Measurements from ENCODE around the gene CNTROB.

The CNTROB gene

GRCh38 chr17:7910711-7911110 lies 21.3 kb upstream of the CNTROB start:
- H3K4me1 ChIP-seq (ENCODE audit: insufficient read depth, low read length): peaks cover 6% of the 10 kb centered on the region
- no peak overlapping the region for H3K27ac ChIP-seq (ENCODE audit: low read depth, low read length)
- H3K9me3 ChIP-seq (ENCODE audit: low read length): no peaks in the 10 kb centered on the region
- peaks cover 65% of the 10 kb centered on the region for H3K36me3 ChIP-seq (ENCODE audit: insufficient read depth, low read length)
- H3K9ac ChIP-seq (ENCODE audit: low read length): no peak overlapping the region
- no peaks in the 10 kb centered on the region for H3K27me3 ChIP-seq (ENCODE audit: control insufficient read depth in 1 of 2, insufficient read depth in 2 of 2, low read length in 2 of 2)
- no peak overlapping the region for H3K4me3 ChIP-seq (ENCODE audit: low read depth in 1 of 2, low read length in 2 of 2)

GRCh38 chr17:7911116-7911515 lies 20.9 kb upstream of the CNTROB start:
- Histone ChIP-seq H3K4me3 (ENCODE audit: low read depth in 1 of 2, low read length in 2 of 2) (no peak overlapping the region), H3K36me3 (ENCODE audit: insufficient read depth, low read length) (peaks cover 61% of the 10 kb centered on the region), H3K4me1 (ENCODE audit: insufficient read depth, low read length) (peaks cover 6% of the 10 kb centered on the region)

GRCh38 chr17:7912927-7913524 lies 19.0 kb upstream of the CNTROB start:
- no peak overlapping the region for H3K27ac ChIP-seq (ENCODE audit: low read depth, low read length)
- no peak overlapping the region for H3K9ac ChIP-seq (ENCODE audit: low read length)
- peaks cover 42% of the 10 kb centered on the region for H3K36me3 ChIP-seq (ENCODE audit: insufficient read depth, low read length)
- H3K4me3 ChIP-seq (ENCODE audit: low read depth in 1 of 2, low read length in 2 of 2): no peak overlapping the region
- no peaks in the 10 kb centered on the region for H3K27me3 ChIP-seq (ENCODE audit: control insufficient read depth in 1 of 2, insufficient read depth in 2 of 2, low read length in 2 of 2)
- peaks cover 15% of the 10 kb centered on the region for H3K4me1 ChIP-seq (ENCODE audit: insufficient read depth, low read length)
- H3K9me3 ChIP-seq (ENCODE audit: low read length): no peaks in the 10 kb centered on the region

More at GRCh38 chr17:7911116-7911515, 20.9 kb upstream of the CNTROB start:
- Histone ChIP-seq H3K27ac (ENCODE audit: low read depth, low read length) (no peak overlapping the region), H3K27me3 (ENCODE audit: control insufficient read depth in 1 of 2, insufficient read depth in 2 of 2, low read length in 2 of 2) (no peaks in the 10 kb centered on the region), H3K9me3 (ENCODE audit: low read length) (no peaks in the 10 kb centered on the region), H3K9ac (ENCODE audit: low read length) (no peak overlapping the region)

- Histone ChIP-seq H3K4me3 (ENCODE audit: low read depth in 1 of 2, low read length in 2 of 2) (peak overlapping the region; percentile 50 to 83), H3K9me3 (ENCODE audit: low read length) (no peaks in the 10 kb centered on the region), H3K27me3 (ENCODE audit: control insufficient read depth in 1 of 2, insufficient read depth in 2 of 2, low read length in 2 of 2) (no peaks in the 10 kb centered on the region), H3K4me1 (ENCODE audit: insufficient read depth, low read length) (peaks cover 15% of the 10 kb centered on the region), H3K9ac (ENCODE audit: low read length) (peak overlapping the region; percentile 73), H3K36me3 (ENCODE audit: insufficient read depth, low read length) (peaks cover 23% of the 10 kb centered on the region), H3K27ac (ENCODE audit: low read depth, low read length) (peak overlapping the region; percentile 95)
Measured at GRCh38 chr17:7915179-7915610, 16.8 kb upstream of the CNTROB start.

- H3K4me3 ChIP-seq (ENCODE audit: low read depth in 1 of 2, low read length in 2 of 2): peak within 1 kb of the TSS; percentile 67 to 83
- peak within 1 kb of the TSS; percentile 95 for H3K27ac ChIP-seq (ENCODE audit: low read depth, low read length)
- H3K36me3 ChIP-seq (ENCODE audit: insufficient read depth, low read length): peaks cover 17% of the 10 kb centered on the region
Measured at GRCh38 chr17:7915611-7916384, 16.2 kb upstream of the CNTROB start, which contains the start of gene RNF227. TSS of gene RNF227 (minus strand) at chr17:7916289. CDS start at chr17:7916195, 94 bp downstream.

GRCh38 chr17:7916385-7916682 lies 15.7 kb upstream of the CNTROB start:
- no peaks in the 10 kb centered on the region for H3K9me3 ChIP-seq (ENCODE audit: low read length)
- H3K27me3 ChIP-seq (ENCODE audit: control insufficient read depth in 1 of 2, insufficient read depth in 2 of 2, low read length in 2 of 2): no peaks in the 10 kb centered on the region
- H3K9ac ChIP-seq (ENCODE audit: low read length): no peak overlapping the region

More at GRCh38 chr17:7915611-7916384, 16.2 kb upstream of the CNTROB start, which contains the start of gene RNF227:
- H3K27me3 ChIP-seq (ENCODE audit: control insufficient read depth in 1 of 2, insufficient read depth in 2 of 2, low read length in 2 of 2): no peaks in the 10 kb centered on the region
- peaks cover 15% of the 10 kb centered on the region for H3K4me1 ChIP-seq (ENCODE audit: insufficient read depth, low read length)
- H3K9me3 ChIP-seq (ENCODE audit: low read length): no peaks in the 10 kb centered on the region
- H3K9ac ChIP-seq (ENCODE audit: low read length): peak within 1 kb of the TSS; percentile 73

GRCh38 chr17:7916808-7917207 lies 15.2 kb upstream of the CNTROB start:
- peaks cover 7% of the 10 kb centered on the region for H3K36me3 ChIP-seq (ENCODE audit: insufficient read depth, low read length)
- H3K27me3 ChIP-seq (ENCODE audit: control insufficient read depth in 1 of 2, insufficient read depth in 2 of 2, low read length in 2 of 2): no peaks in the 10 kb centered on the region
- peak overlapping the region; percentile 84 for H3K27ac ChIP-seq (ENCODE audit: low read depth, low read length)
- no peak overlapping the region for H3K4me3 ChIP-seq (ENCODE audit: low read depth in 1 of 2, low read length in 2 of 2)
- no peak overlapping the region for H3K9ac ChIP-seq (ENCODE audit: low read length)
- H3K9me3 ChIP-seq (ENCODE audit: low read length): no peaks in the 10 kb centered on the region
- H3K4me1 ChIP-seq (ENCODE audit: insufficient read depth, low read length): peaks cover 15% of the 10 kb centered on the region

More at GRCh38 chr17:7916385-7916682, 15.7 kb upstream of the CNTROB start:
- Histone ChIP-seq H3K4me1 (ENCODE audit: insufficient read depth, low read length) (peaks cover 15% of the 10 kb centered on the region), H3K27ac (ENCODE audit: low read depth, low read length) (peak overlapping the region; percentile 84), H3K4me3 (ENCODE audit: low read depth in 1 of 2, low read length in 2 of 2) (peak overlapping the region; percentile 67 to 83), H3K36me3 (ENCODE audit: insufficient read depth, low read length) (peaks cover 12% of the 10 kb centered on the region)

GRCh38 chr17:7922269-7922844 lies 9.6 kb upstream of the CNTROB start:
- peaks cover 11% of the 10 kb centered on the region for H3K4me1 ChIP-seq (ENCODE audit: insufficient read depth, low read length)
- H3K9ac ChIP-seq (ENCODE audit: low read length): peak overlapping the region; percentile 29
- no peaks in the 10 kb centered on the region for H3K9me3 ChIP-seq (ENCODE audit: low read length)
- peak overlapping the region; percentile 67 for H3K27ac ChIP-seq (ENCODE audit: low read depth, low read length)
- no peaks in the 10 kb centered on the region for H3K36me3 ChIP-seq (ENCODE audit: insufficient read depth, low read length)
- H3K4me3 ChIP-seq (ENCODE audit: low read depth in 1 of 2, low read length in 2 of 2): peak overlapping the region; percentile 56 to 57
- no peaks in the 10 kb centered on the region for H3K27me3 ChIP-seq (ENCODE audit: control insufficient read depth in 1 of 2, insufficient read depth in 2 of 2, low read length in 2 of 2)

DNA sequence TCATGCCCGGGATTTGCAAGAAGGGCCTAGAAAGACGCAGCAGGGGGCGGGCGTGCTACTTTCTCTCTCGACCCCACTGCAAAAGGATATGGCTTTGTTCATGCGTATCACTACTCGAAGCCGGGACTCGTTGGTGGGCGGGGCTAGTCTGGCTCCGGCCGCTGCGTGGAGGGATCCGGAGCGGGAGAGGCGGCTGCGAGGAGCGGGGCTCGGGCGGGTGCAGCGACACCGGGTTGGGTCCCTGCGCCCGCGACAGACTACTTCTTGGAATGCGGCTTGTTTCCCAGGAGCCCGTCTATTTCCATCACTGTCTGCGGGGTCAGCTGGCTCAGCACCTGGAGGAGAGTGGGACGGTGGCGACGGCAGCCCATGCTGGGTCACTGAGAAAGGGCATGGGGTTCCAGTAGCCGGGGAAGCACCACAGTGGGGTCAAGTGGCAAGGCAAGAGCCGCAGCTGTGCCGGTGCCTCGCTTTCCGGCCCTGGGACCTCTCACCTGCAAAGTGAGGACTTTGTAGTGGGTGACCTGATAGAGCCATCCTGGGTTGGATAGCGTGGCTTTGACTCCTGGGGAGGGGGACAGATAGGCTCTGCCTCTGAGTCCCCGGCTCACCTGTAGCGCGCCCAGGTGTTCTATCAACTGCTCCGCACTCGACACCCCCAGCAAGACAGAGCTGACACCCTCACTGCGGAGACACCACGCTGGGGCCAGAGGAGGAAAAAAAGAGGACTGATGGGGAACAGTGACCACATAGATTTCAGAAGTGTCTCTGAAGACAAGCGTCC lies 9.0 kb upstream of the CNTROB start:
- Histone ChIP-seq H3K9me3 (ENCODE audit: low read length) (no peaks in the 10 kb centered on the region), H3K36me3 (ENCODE audit: insufficient read depth, low read length) (no peaks in the 10 kb centered on the region), H3K27ac (ENCODE audit: low read depth, low read length) (peak overlapping the region; percentile 67), H3K27me3 (ENCODE audit: control insufficient read depth in 1 of 2, insufficient read depth in 2 of 2, low read length in 2 of 2) (no peaks in the 10 kb centered on the region), H3K9ac (ENCODE audit: low read length) (peak overlapping the region; percentile 29), H3K4me3 (ENCODE audit: low read depth in 1 of 2, low read length in 2 of 2) (peak overlapping the region; percentile 56 to 57), H3K4me1 (ENCODE audit: insufficient read depth, low read length) (peaks cover 11% of the 10 kb centered on the region)

GRCh38 chr17:7927596-7927995 lies 4.4 kb upstream of the CNTROB start:
- Histone ChIP-seq H3K27ac (ENCODE audit: low read depth, low read length) (no peak overlapping the region), H3K9ac (ENCODE audit: low read length) (no peak overlapping the region), H3K4me3 (ENCODE audit: low read depth in 1 of 2, low read length in 2 of 2) (no peak overlapping the region), H3K9me3 (ENCODE audit: low read length) (no peaks in the 10 kb centered on the region), H3K27me3 (ENCODE audit: control insufficient read depth in 1 of 2, insufficient read depth in 2 of 2, low read length in 2 of 2) (peaks cover 0 to 5% of the 10 kb centered on the region in 2 donors), H3K4me1 (ENCODE audit: insufficient read depth, low read length) (peaks cover 16% of the 10 kb centered on the region), H3K36me3 (ENCODE audit: insufficient read depth, low read length) (peaks cover 5% of the 10 kb centered on the region)

All from muscle layer of colon (tissue), 2 donors.